ENCODE data around the gene PARN. TPM values are rescaled to one million over a fixed set of nuclear protein-coding genes. Genes with fewer than 3 reads are reported as not detected.

PARN gene
- polyA plus RNA-seq, 3 donors, result 18.4 to 24.4 (median 19.1) TPM

GRCh38 chr16:14386115-14386514 is 243.9 kb downstream of the PARN start:
- no peak for DNase-seq
- no peak overlapping the region for H3K27ac ChIP-seq (ENCODE audit: low read depth in 1 of 2, low read length in 2 of 2)
- no peak overlapping the region for H3K4me2 ChIP-seq (replicated peaks; ENCODE audit: extremely low read depth, low read length, poor library complexity, severe bottlenecking)
- 57% methylated on average over 1 of the region's 3 CpGs for WGBS (ENCODE audit: insufficient coverage)
- intact Hi-C loops (cut with micrococcal nuclease), result no loop called here
- H3K4me1 Mint-ChIP-seq, result no peaks in the 10 kb centered on the region
- no peaks in the 10 kb centered on the region for H3K79me2 ChIP-seq (ENCODE audit: insufficient read depth, low read length)
- no peaks in the 10 kb centered on the region for H4K20me1 ChIP-seq (ENCODE audit: insufficient read depth, low read length)
- no peaks in the 10 kb centered on the region for H3K4me1 ChIP-seq (ENCODE audit: control insufficient read depth in 1 of 2, insufficient read depth in 2 of 2, low read length in 2 of 2)
- TF ChIP-seq, protein P1, sequence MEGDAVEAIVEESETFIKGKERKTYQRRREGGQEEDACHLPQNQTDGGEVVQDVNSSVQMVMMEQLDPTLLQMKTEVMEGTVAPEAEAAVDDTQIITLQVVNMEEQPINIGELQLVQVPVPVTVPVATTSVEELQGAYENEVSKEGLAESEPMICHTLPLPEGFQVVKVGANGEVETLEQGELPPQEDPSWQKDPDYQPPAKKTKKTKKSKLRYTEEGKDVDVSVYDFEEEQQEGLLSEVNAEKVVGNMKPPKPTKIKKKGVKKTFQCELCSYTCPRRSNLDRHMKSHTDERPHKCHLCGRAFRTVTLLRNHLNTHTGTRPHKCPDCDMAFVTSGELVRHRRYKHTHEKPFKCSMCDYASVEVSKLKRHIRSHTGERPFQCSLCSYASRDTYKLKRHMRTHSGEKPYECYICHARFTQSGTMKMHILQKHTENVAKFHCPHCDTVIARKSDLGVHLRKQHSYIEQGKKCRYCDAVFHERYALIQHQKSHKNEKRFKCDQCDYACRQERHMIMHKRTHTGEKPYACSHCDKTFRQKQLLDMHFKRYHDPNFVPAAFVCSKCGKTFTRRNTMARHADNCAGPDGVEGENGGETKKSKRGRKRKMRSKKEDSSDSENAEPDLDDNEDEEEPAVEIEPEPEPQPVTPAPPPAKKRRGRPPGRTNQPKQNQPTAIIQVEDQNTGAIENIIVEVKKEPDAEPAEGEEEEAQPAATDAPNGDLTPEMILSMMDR (IDR thresholded peaks at IDR 0.05), result no peak
- H3K4me3 ChIP-seq (replicated peaks in 1 of 3; ENCODE audit: low read depth in 2 of 3, low read length in 3 of 3), result no peak overlapping the region
- H3K9me3 Mint-ChIP-seq, result peaks cover 0 to 13% (median 0%) of the 10 kb centered on the region in 7 donors
- H3K9me3 ChIP-seq (replicated peaks in 1 of 2; ENCODE audit: control insufficient read depth in 1 of 2, insufficient read depth in 1 of 2, low read length in 2 of 2), result no peaks in the 10 kb centered on the region
- H2AFZ ChIP-seq (ENCODE audit: insufficient read depth, low read depth, low read length, poor library complexity, severe bottlenecking), result no peak overlapping the region
- H3K27me3 ChIP-seq (ENCODE audit: control insufficient read depth in 2 of 2, insufficient read depth in 2 of 2, low read length in 2 of 2), result no peaks in the 10 kb centered on the region
- peaks cover 8 to 14% (median 12%) of the 10 kb centered on the region in 3 donors for H3K27me3 Mint-ChIP-seq (ENCODE audit: low read depth in 3 of 3)
- no peaks in the 10 kb centered on the region for H3K36me3 Mint-ChIP-seq
- no peak overlapping the region for H3K9ac ChIP-seq (ENCODE audit: insufficient read depth, low read length, poor library complexity, severe bottlenecking)
- H3K27ac Mint-ChIP-seq, result no peak overlapping the region
- H3K4me3 Mint-ChIP-seq, result no peak overlapping the region
- no peaks in the 10 kb centered on the region for H3K36me3 ChIP-seq (replicated peaks in 1 of 2; ENCODE audit: control insufficient read depth in 1 of 2, insufficient read depth in 2 of 2, low read length in 2 of 2)

Small RNAs within 50 kb of the gene (small RNA-seq; reads per million reads assigned to genes)
- not detected for gene RN7SL274P (ENCODE audit: insufficient read length, low read depth)
- not detected for gene RNU7-125P (ENCODE audit: insufficient read length, low read depth)

Other genes with a start within 250 kb of the PARN start
- gene BFAR, start 2.7 kb upstream of the PARN start, polyA plus RNA-seq, result 10 to 100 TPM; 27.5 to 36.0 (median 28.6) TPM
- gene PLA2G10, start 64.0 kb upstream of the PARN start, polyA plus RNA-seq, result not detected
- 1 to 10 TPM in 1 of 3 donors, not detected in 2; 1.4 TPM for gene NPIPA3, start 73.2 kb upstream of the PARN start, polyA plus RNA-seq
- 1 to 10 TPM in 1 of 3 donors, not detected in 2; 2.0 TPM for gene NPIPA2, start 112.3 kb upstream of the PARN start, polyA plus RNA-seq
- 10 to 100 TPM; 18.4 to 22.5 (median 22.5) TPM for gene NOMO1, start 203.5 kb upstream of the PARN start, polyA plus RNA-seq

Measured in CD14-positive monocyte (primary cell).